Measurements from ENCODE around the gene KCNK15. TPM values are rescaled to one million over a fixed set of nuclear protein-coding genes. Genes with fewer than 3 reads are reported as not detected.

The KCNK15 gene
- total and polyA plus RNA-seq, 2 donors (not counting 1 experiment from before 2014, with no cell fraction given), result 0.17 TPM; not detected in 1

GRCh38 chr20:44734938-44735337, 10.7 kb upstream of the KCNK15 start:
- no peak overlapping the region for H3K4me2 ChIP-seq (replicated peaks; ENCODE audit: low read depth, low read length, poor library complexity, severe bottlenecking)
- Mint-ChIP-seq H3K4me3 (no peak overlapping the region), H3K9me3 (ENCODE audit: insufficient read depth) (peaks cover 4% of the 10 kb centered on the region), H3K4me1 (peaks cover 13% of the 10 kb centered on the region), H3K27me3 (no peaks in the 10 kb centered on the region), H3K27ac (no peak overlapping the region)
- no peak overlapping the region for H3K4me3 ChIP-seq (ENCODE audit: control extremely low read depth in 1 of 5, extremely low read depth in 1 of 5, insufficient read depth in 1 of 5, low read depth in 2 of 5, low read length in 4 of 5)
- no peak for ATAC-seq (ENCODE audit: low read depth)
- ChIA-PET CTCF (interaction anchor here (1.5 kb wide), 1 partner anchor 12 kb away, joined by 3 read pairs; no protein-coding TSS in a partner anchor), POLR2A (no interaction called here)
- H3K36me3 ChIP-seq (replicated peaks in 1 of 2; ENCODE audit: control extremely low read depth in 1 of 2, control insufficient read depth in 1 of 2, extremely low read depth in 1 of 2, insufficient read depth in 2 of 2, low read length in 1 of 2), result no peaks in the 10 kb centered on the region
- no peak overlapping the region for H2AFZ ChIP-seq (ENCODE audit: insufficient read depth, low read depth, low read length, poor library complexity, severe bottlenecking)
- peaks cover 0 to 12% (median 0%) of the 10 kb centered on the region in 3 donors for H3K9me3 ChIP-seq (ENCODE audit: control extremely low read depth in 1 of 3, control insufficient read depth in 2 of 3, insufficient read depth in 1 of 3, low read length in 2 of 3)
- intact Hi-C loops (cut with micrococcal nuclease), result loop anchor here (5.0 kb wide), 1 partner anchor 258 kb away; the partner anchor contains the start of gene TTPAL
- no peaks in the 10 kb centered on the region for H4K20me1 ChIP-seq (ENCODE audit: control insufficient read depth, insufficient read depth, low read length, poor library complexity, severe bottlenecking)
- no peak overlapping the region for H3K27ac ChIP-seq (ENCODE audit: low read length in 2 of 2)
- no peak overlapping the region for H3K9ac ChIP-seq (ENCODE audit: low read length)
- 94% methylated on average over 2 of the region's 3 CpGs for WGBS (ENCODE audit: insufficient coverage)
- TF ChIP-seq, protein P1, sequence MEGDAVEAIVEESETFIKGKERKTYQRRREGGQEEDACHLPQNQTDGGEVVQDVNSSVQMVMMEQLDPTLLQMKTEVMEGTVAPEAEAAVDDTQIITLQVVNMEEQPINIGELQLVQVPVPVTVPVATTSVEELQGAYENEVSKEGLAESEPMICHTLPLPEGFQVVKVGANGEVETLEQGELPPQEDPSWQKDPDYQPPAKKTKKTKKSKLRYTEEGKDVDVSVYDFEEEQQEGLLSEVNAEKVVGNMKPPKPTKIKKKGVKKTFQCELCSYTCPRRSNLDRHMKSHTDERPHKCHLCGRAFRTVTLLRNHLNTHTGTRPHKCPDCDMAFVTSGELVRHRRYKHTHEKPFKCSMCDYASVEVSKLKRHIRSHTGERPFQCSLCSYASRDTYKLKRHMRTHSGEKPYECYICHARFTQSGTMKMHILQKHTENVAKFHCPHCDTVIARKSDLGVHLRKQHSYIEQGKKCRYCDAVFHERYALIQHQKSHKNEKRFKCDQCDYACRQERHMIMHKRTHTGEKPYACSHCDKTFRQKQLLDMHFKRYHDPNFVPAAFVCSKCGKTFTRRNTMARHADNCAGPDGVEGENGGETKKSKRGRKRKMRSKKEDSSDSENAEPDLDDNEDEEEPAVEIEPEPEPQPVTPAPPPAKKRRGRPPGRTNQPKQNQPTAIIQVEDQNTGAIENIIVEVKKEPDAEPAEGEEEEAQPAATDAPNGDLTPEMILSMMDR (IDR thresholded peaks at IDR 0.05), result no peak
- TF ChIP-seq EZH2 (IDR thresholded peaks at IDR 0.05; ENCODE audit: borderline replicate concordance, insufficient read depth, low read depth, low read length, poor library complexity, severe bottlenecking), result no peak
- no peaks in the 10 kb centered on the region for H3K4me1 ChIP-seq (ENCODE audit: control insufficient read depth in 2 of 2, insufficient read depth in 2 of 2, low read length in 2 of 2)
- H3K79me2 ChIP-seq (ENCODE audit: control insufficient read depth, insufficient read depth, low read length), result no peaks in the 10 kb centered on the region
- no peaks in the 10 kb centered on the region for H3K27me3 ChIP-seq (replicated peaks in 1 of 4; ENCODE audit: control extremely low read depth in 1 of 4, control insufficient read depth in 3 of 4, insufficient read depth in 4 of 4, low read length in 3 of 4)
- no peak for DNase-seq

DNA sequence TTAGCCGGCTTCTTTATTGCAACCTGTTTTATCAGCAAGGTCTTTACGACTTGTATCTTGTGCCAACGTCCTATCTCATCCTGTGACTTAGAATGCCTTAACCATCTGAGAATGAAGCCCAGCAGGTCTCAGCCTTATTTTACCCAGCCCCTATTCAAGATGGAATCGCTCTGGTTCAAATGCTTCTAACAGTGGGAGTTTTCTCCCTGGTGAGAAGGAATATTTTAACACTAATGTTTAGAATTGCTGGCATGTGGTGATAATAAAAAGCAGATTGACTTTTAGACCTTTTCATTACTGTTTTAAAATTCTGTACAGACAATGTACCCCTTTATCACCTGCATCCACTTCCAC, 9.9 kb upstream of the KCNK15 start:
- intact Hi-C loops (cut with micrococcal nuclease), result loop anchor here (5.0 kb wide), 1 partner anchor 258 kb away; the partner anchor contains the start of gene TTPAL
- H3K4me1 Mint-ChIP-seq, result peaks cover 13% of the 10 kb centered on the region
- peak overlapping the region in 1 of 5 experiments; percentile 3 for H3K4me3 ChIP-seq (ENCODE audit: control extremely low read depth in 1 of 5, extremely low read depth in 1 of 5, insufficient read depth in 1 of 5, low read depth in 2 of 5, low read length in 4 of 5)
- H4K20me1 ChIP-seq (ENCODE audit: control insufficient read depth, insufficient read depth, low read length, poor library complexity, severe bottlenecking), result no peaks in the 10 kb centered on the region
- peak overlapping the region; percentile 81 for H3K4me3 Mint-ChIP-seq
- H2AFZ ChIP-seq (ENCODE audit: insufficient read depth, low read depth, low read length, poor library complexity, severe bottlenecking), result peak overlapping the region; percentile 53
- no peak overlapping the region for H3K27ac Mint-ChIP-seq
- H3K9ac ChIP-seq (ENCODE audit: low read length), result no peak overlapping the region
- H3K36me3 ChIP-seq (replicated peaks in 1 of 2; ENCODE audit: control extremely low read depth in 1 of 2, control insufficient read depth in 1 of 2, extremely low read depth in 1 of 2, insufficient read depth in 2 of 2, low read length in 1 of 2), result no peaks in the 10 kb centered on the region
- H3K4me2 ChIP-seq (replicated peaks; ENCODE audit: low read depth, low read length, poor library complexity, severe bottlenecking), result peak overlapping the region; percentile 42
- H3K79me2 ChIP-seq (ENCODE audit: control insufficient read depth, insufficient read depth, low read length), result no peaks in the 10 kb centered on the region
- no peaks in the 10 kb centered on the region for H3K27me3 ChIP-seq (replicated peaks in 1 of 4; ENCODE audit: control extremely low read depth in 1 of 4, control insufficient read depth in 3 of 4, insufficient read depth in 4 of 4, low read length in 3 of 4)
- POLR2A ChIA-PET, result no interaction called here
- no peaks in the 10 kb centered on the region for H3K4me1 ChIP-seq (ENCODE audit: control insufficient read depth in 2 of 2, insufficient read depth in 2 of 2, low read length in 2 of 2)
- CTCF ChIA-PET, result interaction anchor here (1.5 kb wide), 1 partner anchor 11 kb away, joined by 3 read pairs; no protein-coding TSS in a partner anchor
- no CpG with 5 or more reads among the region's 4 CpGs for WGBS (ENCODE audit: insufficient coverage)
- TF ChIP-seq EZH2 (IDR thresholded peaks at IDR 0.05; ENCODE audit: borderline replicate concordance, insufficient read depth, low read depth, low read length, poor library complexity, severe bottlenecking), result no peak
- TF ChIP-seq, protein P1 (IDR thresholded peaks at IDR 0.05), result no peak
- H3K9me3 ChIP-seq (ENCODE audit: control extremely low read depth in 1 of 3, control insufficient read depth in 2 of 3, insufficient read depth in 1 of 3, low read length in 2 of 3), result peaks cover 0 to 12% (median 0%) of the 10 kb centered on the region in 3 donors
- no peak for DNase-seq
- no peaks in the 10 kb centered on the region for H3K27me3 Mint-ChIP-seq
- peaks cover 4% of the 10 kb centered on the region for H3K9me3 Mint-ChIP-seq (ENCODE audit: insufficient read depth)
- no peak overlapping the region for H3K27ac ChIP-seq (ENCODE audit: low read length in 2 of 2)
- no peak for ATAC-seq (ENCODE audit: low read depth)
